Endometrial microvascular endothelial cells (primary cell): Measurements from ENCODE around the gene WDR86. TPM values are rescaled to one million over a fixed set of nuclear protein-coding genes. Genes with fewer than 3 reads are reported as not detected.

Experiments
- in situ Hi-C: cut with HindIII; loops from 2 replicates; pipeline ENCODE4 v1.10.0; 2017; ENCODE audit warnings: low sequenced_read_pairs, low pct_unique_long_range_greater_than_20kb; ENCODE audit errors: inconsistent ontology term
- total RNA-seq: library from RNA; depleted of rRNA; stranded (reverse); fragments of >200 nt; gene quantifications from one replicate; pipeline ENCODE4 v1.2.3, GENCODE V29; 2015; ENCODE audit errors: inconsistent ontology term

WDR86 gene
- total RNA-seq, 1 donor from 2014 or later = not detected

DNA sequence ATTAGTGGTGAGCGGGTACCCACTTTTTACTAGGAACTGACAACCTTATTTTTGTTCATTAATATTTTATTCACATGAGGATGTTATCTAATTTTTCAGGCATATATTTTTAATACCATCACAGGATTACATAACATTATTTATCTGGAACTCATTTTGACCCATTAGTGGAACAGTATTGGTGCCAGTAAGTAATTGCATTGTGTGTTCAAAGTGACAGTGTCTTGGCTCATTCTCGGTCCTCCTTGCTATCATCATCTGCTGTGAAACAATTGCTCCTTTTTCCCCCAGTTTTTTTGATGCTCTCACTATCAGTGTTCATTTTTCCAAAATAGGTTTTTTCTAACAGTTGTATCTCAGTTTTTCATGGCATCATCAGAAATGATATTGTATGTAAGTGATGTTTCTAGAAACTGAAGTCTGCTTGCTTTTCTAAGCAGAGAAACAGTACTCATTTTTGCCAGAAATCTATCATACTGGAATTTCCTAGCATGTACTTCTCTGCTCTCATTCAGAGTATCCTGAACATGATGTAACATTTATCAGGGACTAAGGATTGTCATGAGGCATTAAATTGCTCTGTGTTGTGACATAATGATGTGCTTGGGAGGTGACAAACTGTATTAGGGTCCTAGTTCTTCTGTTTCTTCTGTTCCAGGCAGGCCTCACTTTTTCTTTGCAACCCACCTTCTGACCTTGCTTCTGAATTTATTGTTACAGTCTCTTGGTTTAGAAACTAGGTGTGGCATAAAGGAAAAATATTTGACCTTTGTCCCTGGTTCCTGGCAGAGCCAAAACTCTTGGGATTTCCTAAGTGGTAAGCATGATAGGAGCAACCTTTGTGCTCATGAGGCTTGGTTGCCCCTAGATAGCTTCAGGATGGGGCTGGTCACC lies 64.0 kb downstream of the WDR86 start:
- in situ Hi-C loops = no loop called here

DNA sequence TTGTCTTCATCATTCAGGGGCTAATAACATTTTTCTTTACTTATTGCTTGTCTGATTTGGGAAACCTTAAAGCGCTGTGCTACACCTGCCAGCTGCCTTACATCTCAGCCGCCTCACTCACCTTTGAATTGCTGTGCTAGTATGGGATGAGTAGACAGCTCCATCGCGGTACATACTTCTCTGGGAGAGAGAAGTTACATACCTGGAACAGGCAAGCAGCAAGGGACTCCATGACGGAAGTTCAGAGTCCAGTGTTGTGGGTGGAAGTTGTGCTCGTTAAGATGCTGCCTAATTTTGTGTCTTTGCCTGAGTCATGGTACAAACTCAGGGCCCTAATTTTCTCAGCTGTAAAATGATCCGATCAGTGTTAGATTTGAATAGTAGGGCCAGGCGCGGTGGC lies 66.3 kb downstream of the WDR86 start:
- in situ Hi-C loops = no loop called here

DNA sequence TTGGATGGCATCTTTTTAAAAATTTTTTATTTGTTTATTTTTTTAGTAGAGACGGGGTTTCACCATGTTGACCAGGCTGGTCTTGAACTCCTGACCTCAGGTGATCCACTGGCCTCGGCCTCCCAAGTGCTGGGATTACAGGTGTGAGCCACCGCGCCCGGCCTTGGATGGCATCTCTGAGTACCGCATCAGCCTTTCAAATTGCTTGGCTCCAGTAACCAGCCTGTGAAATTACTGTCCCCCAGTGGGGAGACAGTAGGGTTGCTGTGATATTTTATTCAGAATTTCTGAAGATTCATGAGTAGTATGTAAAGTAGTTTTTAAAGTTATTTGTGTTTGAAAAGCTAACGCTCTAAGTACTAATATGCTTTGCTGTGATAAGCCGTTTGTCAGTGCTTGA lies 67.0 kb downstream of the WDR86 start:
- in situ Hi-C loops = no loop called here

DNA sequence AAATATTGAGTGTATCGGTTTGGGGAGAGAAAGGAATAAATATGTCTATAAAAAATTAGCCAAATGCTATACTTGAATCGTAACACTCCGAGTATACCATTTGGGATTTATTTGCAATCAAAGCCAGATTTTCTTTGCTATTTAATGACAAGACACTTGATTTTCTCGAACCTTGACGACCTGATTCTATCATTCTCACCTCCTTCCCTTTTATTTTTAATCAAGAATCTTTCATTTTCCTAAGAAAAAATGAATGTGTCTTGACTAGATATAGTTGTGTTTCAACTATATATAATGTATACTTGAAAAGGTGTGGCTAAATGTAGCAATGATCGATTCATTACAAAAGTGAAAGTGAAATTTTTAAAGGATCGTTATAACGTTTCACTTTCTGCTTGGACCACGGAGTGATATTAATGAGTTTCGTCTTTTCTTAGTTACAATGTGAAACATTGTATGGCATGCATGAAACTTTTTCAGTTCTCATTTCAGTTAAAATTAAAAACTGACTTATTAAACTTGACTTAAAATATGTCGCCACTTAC lies 67.7 kb downstream of the WDR86 start:
- in situ Hi-C loops = no loop called here

DNA sequence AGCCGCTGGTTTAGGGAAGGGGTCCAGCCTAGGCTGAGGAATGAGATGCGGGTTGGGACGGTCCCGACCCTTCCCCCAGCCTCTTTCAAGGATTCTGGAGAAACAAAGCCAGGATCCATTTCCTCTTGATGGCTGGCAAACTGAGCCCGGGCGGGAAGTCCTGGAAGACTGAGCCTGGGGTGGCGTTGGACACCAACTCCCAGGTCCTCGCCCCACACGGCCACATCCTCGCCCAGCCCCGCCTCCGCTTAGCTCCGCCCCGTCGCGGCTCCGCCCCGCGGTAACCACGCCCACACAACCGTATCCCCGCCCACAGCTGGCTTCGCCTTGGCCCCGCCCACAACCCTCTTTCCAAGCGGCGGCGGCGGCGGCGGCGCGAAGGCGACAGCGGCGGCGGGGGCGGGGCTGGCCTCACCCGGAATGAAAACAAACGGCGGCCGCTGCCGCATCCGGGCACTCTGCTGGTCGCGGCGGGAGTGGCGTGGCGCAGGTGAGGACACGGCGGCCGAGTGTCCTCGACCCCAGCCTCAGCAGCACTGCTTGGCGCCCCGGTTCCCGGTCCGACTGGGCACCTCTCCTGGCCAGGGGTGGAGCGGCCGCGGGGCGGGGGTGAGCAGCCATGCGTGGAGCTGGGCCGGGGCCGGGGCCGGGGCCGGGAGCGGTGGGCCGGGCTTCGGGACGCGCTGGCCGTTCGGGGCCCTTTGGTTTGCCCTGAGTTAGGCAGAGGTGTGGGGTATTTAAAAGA lies 68.3 kb downstream of the WDR86 start, which contains the start of gene NUB1:
TSS of gene NUB1 (plus strand) at position 456 of the 745 bp plus-strand sequence. CDS start 3,538 bp downstream, outside the sequence.
- in situ Hi-C loops = no loop called here

DNA sequence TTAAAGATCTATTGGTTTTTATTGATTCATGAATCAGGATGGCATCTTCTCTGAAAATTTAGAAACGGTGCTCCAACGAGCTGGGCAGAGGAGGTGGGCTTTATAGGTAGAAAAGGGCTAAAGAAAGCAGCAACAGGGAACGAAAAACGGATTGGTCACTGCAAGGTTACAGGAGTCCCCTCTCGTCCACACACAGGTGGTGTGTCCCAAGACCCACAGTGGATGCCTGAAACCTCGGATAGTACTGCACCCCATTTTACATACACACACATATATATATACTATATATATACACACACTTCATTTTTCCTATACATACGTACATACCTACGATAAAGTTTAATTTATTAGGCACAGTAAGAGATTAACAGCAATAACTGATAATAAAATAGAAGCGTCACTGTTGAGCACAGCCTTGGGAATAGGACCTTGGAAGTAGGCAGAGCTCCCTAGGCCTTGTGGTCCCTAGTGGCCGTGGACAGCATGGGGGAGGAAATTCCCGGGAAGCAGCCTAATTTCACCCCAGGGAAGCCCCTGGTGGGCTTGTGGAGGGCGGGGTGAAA lies 69.0 kb downstream of the WDR86 start:
- in situ Hi-C loops = no loop called here

DNA sequence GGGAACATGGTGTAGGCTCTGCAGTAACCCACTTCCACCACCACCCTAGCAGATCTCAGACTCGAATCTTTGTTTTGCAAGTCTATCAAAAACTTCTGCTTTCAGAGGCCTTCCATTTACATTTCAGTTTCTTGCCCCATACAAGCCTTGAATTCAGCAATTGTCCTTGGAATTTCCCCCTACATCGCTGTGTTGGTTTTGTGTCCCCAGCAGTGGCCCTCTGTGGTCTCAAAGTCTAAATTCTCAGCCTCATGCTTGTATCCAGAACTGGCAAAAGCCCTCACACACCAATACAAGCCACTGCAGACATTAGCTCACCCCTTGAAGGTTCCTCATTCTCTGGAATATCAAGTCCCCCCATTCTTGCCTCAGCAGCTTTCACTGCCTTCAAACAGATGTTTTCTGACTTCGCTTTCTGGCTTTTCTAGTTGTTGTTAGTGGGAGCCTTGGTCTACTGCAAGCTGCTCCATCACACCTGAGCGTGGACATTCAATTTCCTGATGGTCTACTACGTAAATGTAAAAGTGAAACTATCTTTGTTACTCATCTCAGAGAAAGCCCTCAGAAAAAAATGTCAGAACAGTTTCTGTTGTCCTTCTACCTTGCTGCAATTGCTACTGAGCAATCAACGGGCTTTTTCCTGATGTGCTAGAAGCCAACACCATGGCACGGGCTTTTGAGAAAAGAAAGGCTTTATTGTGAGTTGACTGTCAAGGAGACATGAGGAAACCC lies 70.0 kb downstream of the WDR86 start:
- in situ Hi-C loops = no loop called here

DNA sequence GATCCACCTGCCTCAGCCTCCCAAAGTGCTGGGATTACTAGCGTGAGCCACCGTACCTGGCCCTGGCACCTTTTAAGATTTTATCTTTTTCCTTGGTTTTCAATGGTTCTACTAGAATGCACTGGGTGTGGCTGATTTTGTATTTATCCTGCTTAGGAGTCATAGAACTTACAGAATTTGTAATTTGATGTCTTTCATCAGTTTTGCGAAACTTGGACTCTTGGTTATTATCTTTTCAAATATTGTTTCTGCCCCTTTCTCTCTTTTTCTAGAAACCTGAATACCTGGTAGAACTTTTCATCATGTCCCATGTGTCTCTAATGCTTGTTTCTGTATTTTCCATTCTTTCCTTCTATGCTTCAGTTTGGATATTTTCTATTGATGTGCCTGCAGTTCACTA lies 71.0 kb downstream of the WDR86 start:
- in situ Hi-C loops = no loop called here

DNA sequence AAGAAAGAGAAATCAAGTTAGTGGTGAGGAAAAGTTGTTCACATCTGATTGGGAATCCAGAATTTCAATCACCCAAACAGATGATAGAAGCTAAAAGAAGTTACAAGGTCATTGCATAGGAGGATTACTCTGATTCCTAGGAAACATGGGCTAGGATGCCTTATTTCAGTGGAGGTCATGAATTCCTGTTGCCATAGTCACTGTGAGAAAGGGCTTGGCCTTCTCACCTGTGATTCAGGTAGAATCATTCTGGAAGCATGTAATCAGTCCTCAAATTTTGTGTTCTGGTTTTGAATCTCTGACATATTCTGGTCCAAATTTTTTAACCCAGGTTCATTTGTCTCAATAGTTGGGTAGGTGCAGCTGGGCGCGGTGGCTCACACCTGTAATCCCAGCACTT lies 72.5 kb downstream of the WDR86 start:
- in situ Hi-C loops = no loop called here

DNA sequence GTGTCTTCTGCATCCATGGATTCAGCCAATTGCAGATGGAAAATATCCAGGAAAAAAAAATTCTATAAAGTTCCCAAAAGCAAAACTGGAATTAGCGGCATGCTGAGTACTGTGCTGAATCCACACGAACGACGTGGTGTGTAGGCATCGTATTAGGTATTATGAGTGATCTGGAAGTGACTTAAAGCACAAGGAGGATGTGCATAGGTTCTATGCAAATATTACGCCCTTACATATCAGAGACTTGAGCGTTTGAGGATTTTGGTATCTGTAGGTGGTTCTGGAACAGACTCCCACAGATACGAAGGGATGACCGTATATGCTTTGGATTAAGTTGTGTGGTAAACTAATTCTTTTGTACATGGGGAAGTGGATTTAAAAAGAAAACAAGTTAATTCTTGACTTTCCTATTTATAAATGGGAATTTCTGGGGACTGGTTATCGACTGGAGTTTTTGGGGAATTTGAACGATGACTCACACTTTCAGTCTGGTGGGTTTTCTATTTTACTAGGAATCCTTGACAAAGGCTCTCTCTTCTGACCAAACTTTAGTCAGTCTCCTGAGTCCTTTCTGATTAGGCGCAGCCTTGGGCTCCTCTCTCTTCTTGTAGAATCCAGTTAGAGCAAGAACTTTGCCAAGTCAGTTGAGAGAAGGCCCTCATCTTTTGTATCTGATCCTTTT lies 73.7 kb downstream of the WDR86 start:
- in situ Hi-C loops = no loop called here

DNA sequence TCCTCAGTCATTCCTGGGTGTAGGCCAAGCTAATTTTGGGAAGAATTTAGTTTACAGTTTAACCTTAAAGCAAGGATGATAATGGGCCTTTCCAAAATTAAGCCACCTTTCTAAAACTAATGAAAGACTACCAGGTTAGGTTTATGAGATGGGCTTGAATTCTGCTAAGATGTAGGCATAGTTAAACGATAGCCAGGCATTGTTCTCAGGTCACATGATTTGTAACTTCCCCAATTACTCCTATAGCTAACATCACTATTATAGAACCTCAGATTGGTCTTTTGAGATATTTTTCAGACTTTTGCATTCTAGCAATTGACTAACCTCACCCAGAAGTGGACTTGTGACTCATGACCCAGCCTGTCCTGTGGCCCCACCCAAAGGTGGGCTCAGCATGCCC lies 75.2 kb downstream of the WDR86 start:
- in situ Hi-C loops = no loop called here

Other genes with a start within 250 kb of the WDR86 start
- gene GBX1, start 242.3 kb downstream of the WDR86 start, total RNA-seq = not detected
- gene ASB10, start 222.8 kb downstream of the WDR86 start, total RNA-seq = not detected
- gene H2BK1, start 199.6 kb downstream of the WDR86 start, total RNA-seq = not detected
- gene ABCF2, start 182.8 kb downstream of the WDR86 start, total RNA-seq = 89.1 TPM
- gene CHPF2, start 177.6 kb downstream of the WDR86 start, total RNA-seq = 70.0 TPM
- gene SMARCD3, start 161.3 kb downstream of the WDR86 start, total RNA-seq = 2.9 TPM
- 30.9 TPM for gene NUB1, start 68.2 kb downstream of the WDR86 start, total RNA-seq
- not detected for gene CRYGN, start 30.1 kb upstream of the WDR86 start, total RNA-seq
- 115 TPM for gene RHEB, start 109.9 kb upstream of the WDR86 start, total RNA-seq